Measurements from ENCODE around the gene FCRL1.

FCRL1 gene

DNA sequence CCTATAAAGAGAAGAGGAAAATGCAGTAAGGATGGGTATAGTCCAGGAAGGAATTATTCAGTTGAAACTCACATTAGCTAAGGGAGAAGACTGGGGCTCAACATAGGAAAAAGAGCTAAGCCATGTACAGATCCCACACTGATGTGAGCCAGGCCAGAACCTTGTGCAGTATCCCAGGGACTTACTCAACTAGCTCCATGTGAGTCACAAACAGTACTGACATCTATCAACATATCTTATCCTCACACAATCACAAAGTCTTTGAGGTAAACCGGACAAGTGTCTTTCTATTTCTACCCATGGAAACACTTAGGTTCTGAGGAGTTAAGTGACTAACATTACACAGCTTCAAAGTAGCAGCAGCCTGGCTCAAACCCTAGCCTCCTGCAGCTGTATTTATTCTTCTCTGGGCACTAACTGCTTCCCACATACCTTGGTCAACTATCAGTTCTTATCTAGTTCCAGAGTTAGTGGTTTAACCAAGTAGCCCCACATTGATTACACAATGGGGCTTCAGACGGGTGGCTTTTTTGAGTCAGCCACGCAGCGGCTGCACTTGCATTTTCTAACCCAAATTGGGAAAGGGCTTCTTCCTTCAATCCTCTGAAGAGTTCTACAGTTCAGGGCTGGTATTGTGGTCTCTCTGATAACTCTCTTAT, 12.2 kb upstream of the FCRL1 start:
- Histone ChIP-seq H3K36me3 (ENCODE audit: control insufficient read depth, insufficient read depth, low read length) (no peaks in the 10 kb centered on the region), H3K27me3 (ENCODE audit: control insufficient read depth, insufficient read depth, low read length) (no peaks in the 10 kb centered on the region), H3K9ac (ENCODE audit: low read length) (no peak overlapping the region), H3K4me1 (ENCODE audit: control insufficient read depth, insufficient read depth, low read length) (no peaks in the 10 kb centered on the region), H3K4me3 (ENCODE audit: low read length) (no peak overlapping the region), H3K27ac (ENCODE audit: low read depth, low read length) (no peak overlapping the region)

DNA sequence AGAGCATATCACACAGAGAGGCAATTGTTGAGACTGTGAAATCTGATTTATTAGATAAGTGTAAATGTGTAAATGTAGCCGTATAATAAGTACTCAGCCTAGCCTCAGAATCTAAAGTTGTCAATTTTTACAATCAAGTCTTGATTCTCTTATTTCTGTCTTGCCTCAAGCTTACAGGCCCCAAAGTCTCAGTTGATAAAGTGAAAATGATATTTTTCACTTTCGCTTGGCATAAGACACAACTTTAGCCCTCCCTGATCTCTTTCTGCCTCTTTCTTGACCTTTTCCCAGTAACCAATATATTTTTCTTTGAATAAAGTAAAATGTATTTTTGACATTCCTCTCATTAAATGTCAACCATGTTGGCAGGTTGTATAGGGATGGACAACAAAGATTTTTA, 11.0 kb upstream of the FCRL1 start:
- Histone ChIP-seq H3K9ac (ENCODE audit: low read length) (no peak overlapping the region), H3K36me3 (ENCODE audit: control insufficient read depth, insufficient read depth, low read length) (no peaks in the 10 kb centered on the region), H3K27ac (ENCODE audit: low read depth, low read length) (no peak overlapping the region), H3K27me3 (ENCODE audit: control insufficient read depth, insufficient read depth, low read length) (no peaks in the 10 kb centered on the region), H3K4me1 (ENCODE audit: control insufficient read depth, insufficient read depth, low read length) (no peaks in the 10 kb centered on the region), H3K4me3 (ENCODE audit: low read length) (no peak overlapping the region)

DNA sequence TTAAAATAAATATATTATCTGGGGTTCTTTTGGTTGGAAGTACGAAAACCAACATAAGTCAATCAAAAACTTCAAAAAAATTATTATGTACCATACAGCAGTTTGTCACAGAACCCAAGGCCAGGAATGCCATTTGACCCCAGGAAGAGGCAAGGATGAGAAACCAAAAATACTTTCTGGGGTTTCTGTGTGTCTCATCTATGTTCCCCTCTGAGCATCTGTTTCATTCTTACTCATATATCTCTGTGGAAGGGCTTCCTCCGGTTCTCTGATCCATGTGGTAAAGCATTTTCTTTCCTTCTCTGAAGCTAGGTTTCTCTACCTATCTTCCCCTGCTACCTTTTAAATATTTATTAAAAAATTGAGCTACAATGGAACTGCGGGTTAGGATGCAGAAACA, 9.8 kb upstream of the FCRL1 start:
- H3K9ac ChIP-seq (ENCODE audit: low read length), result no peak overlapping the region
- H3K27me3 ChIP-seq (ENCODE audit: control insufficient read depth, insufficient read depth, low read length), result no peaks in the 10 kb centered on the region
- no peak overlapping the region for H3K27ac ChIP-seq (ENCODE audit: low read depth, low read length)
- no peaks in the 10 kb centered on the region for H3K36me3 ChIP-seq (ENCODE audit: control insufficient read depth, insufficient read depth, low read length)
- H3K4me1 ChIP-seq (ENCODE audit: control insufficient read depth, insufficient read depth, low read length), result no peaks in the 10 kb centered on the region
- H3K4me3 ChIP-seq (ENCODE audit: low read length), result no peak overlapping the region

DNA sequence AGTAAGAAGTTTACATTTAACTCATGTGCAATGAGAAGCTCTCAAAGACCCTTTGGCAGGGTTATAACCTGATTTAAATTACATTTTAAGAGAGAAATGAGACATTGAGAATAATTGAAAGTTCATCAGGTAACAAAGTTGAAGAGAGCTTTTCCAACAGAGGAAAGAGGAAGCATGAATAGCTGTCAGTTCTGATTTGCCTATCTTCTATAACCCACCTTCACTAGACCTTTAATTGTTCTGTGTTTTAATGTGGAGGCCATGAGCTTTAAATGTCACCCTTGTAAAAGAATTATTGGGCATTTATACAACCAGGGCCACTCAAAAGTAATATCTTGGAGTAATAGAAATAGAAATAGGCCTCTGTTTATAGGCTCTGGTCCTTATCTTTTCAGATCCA, 9.3 kb upstream of the FCRL1 start:
- Histone ChIP-seq H3K27ac (ENCODE audit: low read depth, low read length) (no peak overlapping the region), H3K4me3 (ENCODE audit: low read length) (no peak overlapping the region), H3K27me3 (ENCODE audit: control insufficient read depth, insufficient read depth, low read length) (no peaks in the 10 kb centered on the region), H3K4me1 (ENCODE audit: control insufficient read depth, insufficient read depth, low read length) (no peaks in the 10 kb centered on the region), H3K36me3 (ENCODE audit: control insufficient read depth, insufficient read depth, low read length) (no peaks in the 10 kb centered on the region), H3K9ac (ENCODE audit: low read length) (no peak overlapping the region)

DNA sequence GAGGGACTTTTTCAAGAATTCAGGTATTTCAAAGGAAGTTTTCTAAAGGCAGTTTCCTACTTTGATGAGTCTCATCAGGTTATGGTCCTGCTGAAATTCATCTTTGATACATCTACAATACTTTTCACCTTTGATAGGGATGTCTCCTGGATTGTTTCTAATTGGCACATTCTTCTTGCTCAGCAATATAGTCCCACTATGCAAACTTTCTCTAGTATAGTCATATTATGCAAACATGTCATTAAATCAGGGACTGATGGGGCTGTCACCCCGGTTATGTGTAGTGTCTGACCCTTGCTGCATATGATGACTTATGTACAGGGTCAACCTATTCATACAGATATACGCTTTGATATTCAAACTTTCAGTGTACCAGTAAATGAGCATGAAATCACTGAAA, 379 bp upstream of the FCRL1 start:
- H3K27me3 ChIP-seq (ENCODE audit: control insufficient read depth, insufficient read depth, low read length), result no peaks in the 10 kb centered on the region
- no peak overlapping the region for H3K4me3 ChIP-seq (ENCODE audit: low read length)
- no peaks in the 10 kb centered on the region for H3K4me1 ChIP-seq (ENCODE audit: control insufficient read depth, insufficient read depth, low read length)
- H3K36me3 ChIP-seq (ENCODE audit: control insufficient read depth, insufficient read depth, low read length), result no peaks in the 10 kb centered on the region
- no peak overlapping the region for H3K27ac ChIP-seq (ENCODE audit: low read depth, low read length)
- no peak overlapping the region for H3K9ac ChIP-seq (ENCODE audit: low read length)

DNA sequence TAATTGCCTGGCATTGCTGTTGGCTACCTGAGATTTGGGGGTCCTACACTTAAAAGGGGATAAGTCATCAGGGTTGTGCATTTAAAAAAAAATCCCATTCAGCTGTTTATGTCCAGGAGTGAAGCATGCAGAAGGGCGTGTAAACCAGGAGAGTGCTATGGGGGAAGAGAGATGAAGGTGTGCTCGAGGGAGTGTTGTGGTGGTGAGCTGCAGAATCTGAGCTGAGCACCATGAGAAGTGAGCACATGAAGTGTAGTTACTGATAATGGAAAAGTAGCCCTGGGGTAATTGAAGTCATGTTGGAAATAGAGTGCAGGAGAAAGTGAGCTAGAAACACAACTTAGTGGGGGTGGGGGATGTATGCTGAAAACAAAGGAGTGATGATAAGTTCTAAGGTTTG, 705 bp downstream of the FCRL1 start:
- H3K36me3 ChIP-seq (ENCODE audit: control insufficient read depth, insufficient read depth, low read length), result no peaks in the 10 kb centered on the region
- H3K4me1 ChIP-seq (ENCODE audit: control insufficient read depth, insufficient read depth, low read length), result no peaks in the 10 kb centered on the region
- no peak overlapping the region for H3K4me3 ChIP-seq (ENCODE audit: low read length)
- H3K9ac ChIP-seq (ENCODE audit: low read length), result no peak overlapping the region
- no peaks in the 10 kb centered on the region for H3K27me3 ChIP-seq (ENCODE audit: control insufficient read depth, insufficient read depth, low read length)
- no peak overlapping the region for H3K27ac ChIP-seq (ENCODE audit: low read depth, low read length)

DNA sequence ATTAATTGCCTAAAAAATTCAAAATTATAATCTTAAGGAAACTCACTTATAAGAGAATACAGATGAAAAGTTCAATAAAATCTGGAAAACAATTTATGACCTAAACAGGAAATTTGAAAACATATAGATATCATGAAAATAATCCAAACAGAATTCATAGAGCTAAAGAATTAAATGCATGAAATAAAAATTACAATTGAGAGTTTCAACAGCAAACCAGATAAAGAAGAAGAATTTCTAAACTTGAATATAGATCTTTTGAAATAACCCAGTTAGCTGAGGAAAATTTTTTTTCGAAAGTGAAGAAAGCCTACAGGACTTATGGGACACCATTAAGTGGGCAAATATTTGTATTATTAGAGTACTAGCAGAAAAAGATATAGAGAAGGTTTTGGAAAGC, 6.7 kb downstream of the FCRL1 start:
- Histone ChIP-seq H3K4me1 (ENCODE audit: control insufficient read depth, insufficient read depth, low read length) (no peaks in the 10 kb centered on the region), H3K4me3 (ENCODE audit: low read length) (no peak overlapping the region), H3K27me3 (ENCODE audit: control insufficient read depth, insufficient read depth, low read length) (no peaks in the 10 kb centered on the region), H3K27ac (ENCODE audit: low read depth, low read length) (no peak overlapping the region), H3K9ac (ENCODE audit: low read length) (no peak overlapping the region), H3K36me3 (ENCODE audit: control insufficient read depth, insufficient read depth, low read length) (no peaks in the 10 kb centered on the region)

DNA sequence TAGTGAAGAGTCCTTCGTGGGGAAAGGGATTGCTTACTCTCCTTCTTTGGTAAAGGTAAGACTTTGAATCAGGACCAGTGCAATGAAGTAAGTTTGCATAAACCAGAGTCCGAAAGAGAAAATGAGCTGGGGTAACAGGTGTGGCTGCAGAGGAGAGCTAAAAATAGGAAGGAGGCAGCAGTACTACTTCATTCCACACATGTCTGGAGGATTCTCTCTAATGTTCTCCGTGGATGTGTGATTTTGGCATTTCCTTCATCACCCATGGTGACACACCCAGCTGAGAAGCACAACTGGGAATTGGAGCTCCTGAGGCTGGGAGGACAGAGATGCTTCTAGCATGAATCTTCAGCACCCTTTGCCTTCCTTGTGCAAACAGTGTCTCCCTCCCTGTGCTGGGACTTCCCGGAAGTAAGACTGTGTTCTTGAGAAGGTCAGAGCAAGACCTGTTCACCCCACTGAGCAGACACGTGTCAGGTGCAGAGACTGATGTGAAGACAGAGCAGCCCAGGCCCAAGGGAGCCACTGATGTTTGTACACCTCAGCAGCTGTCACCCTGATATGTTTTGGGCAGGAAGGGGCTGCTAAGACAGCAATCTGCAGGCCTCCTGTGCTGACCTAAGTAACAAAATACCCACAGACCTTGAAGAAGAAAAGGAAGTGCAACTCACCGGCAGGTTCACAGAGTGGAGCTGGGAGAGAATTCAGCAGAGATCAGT, 13.3 kb downstream of the FCRL1 start:
- Histone ChIP-seq H3K27ac (ENCODE audit: low read depth, low read length) (no peak overlapping the region), H3K4me1 (ENCODE audit: control insufficient read depth, insufficient read depth, low read length) (no peaks in the 10 kb centered on the region), H3K4me3 (ENCODE audit: low read length) (no peak overlapping the region), H3K27me3 (ENCODE audit: control insufficient read depth, insufficient read depth, low read length) (no peaks in the 10 kb centered on the region), H3K9ac (ENCODE audit: low read length) (no peak overlapping the region), H3K36me3 (ENCODE audit: control insufficient read depth, insufficient read depth, low read length) (no peaks in the 10 kb centered on the region)

DNA sequence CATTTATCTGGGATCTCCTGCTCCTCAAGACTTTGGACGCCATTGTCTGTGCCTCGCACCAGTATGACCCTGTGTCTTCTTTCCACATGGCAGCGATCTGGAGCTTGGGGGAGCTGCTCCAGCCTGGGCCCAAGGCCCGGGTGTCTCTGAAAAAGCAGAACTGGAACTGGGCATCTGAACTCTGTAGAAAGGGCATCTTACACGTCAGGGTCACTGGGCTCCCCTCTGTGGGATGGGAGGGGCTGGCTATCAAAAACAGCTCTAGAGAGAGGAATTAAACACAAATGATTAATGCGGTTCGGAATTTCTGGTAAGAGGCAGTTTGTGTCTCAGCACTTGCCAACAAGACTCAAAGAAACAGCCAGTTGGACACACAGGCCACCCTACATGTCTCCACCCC, 16.1 kb downstream of the FCRL1 start:
- Histone ChIP-seq H3K4me1 (ENCODE audit: control insufficient read depth, insufficient read depth, low read length) (no peaks in the 10 kb centered on the region), H3K27ac (ENCODE audit: low read depth, low read length) (no peak overlapping the region), H3K27me3 (ENCODE audit: control insufficient read depth, insufficient read depth, low read length) (no peaks in the 10 kb centered on the region), H3K9ac (ENCODE audit: low read length) (no peak overlapping the region), H3K36me3 (ENCODE audit: control insufficient read depth, insufficient read depth, low read length) (no peaks in the 10 kb centered on the region), H3K4me3 (ENCODE audit: low read length) (no peak overlapping the region)

DNA sequence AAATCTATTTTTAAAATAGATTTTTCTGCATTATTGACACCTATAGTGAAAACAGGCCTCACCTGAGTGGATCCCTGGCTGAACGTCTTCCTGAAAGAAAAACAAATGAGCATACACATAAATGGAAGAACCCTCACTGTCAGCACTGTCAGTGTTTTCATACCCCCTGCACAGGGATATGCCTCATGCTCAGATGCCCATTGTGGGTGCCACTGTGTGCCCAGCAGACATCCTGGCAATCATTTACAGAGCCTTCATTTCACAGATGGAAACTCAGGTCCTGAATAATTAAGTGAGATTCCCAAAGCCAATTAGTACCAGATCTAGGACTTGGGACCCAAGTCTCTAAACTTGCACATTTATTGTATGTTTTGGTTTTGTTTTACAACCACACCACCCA, 19.9 kb downstream of the FCRL1 start:
- Histone ChIP-seq H3K4me3 (ENCODE audit: low read length) (no peak overlapping the region), H3K27me3 (ENCODE audit: control insufficient read depth, insufficient read depth, low read length) (no peaks in the 10 kb centered on the region), H3K36me3 (ENCODE audit: control insufficient read depth, insufficient read depth, low read length) (no peaks in the 10 kb centered on the region), H3K4me1 (ENCODE audit: control insufficient read depth, insufficient read depth, low read length) (no peaks in the 10 kb centered on the region), H3K27ac (ENCODE audit: low read depth, low read length) (no peak overlapping the region), H3K9ac (ENCODE audit: low read length) (no peak overlapping the region)

DNA sequence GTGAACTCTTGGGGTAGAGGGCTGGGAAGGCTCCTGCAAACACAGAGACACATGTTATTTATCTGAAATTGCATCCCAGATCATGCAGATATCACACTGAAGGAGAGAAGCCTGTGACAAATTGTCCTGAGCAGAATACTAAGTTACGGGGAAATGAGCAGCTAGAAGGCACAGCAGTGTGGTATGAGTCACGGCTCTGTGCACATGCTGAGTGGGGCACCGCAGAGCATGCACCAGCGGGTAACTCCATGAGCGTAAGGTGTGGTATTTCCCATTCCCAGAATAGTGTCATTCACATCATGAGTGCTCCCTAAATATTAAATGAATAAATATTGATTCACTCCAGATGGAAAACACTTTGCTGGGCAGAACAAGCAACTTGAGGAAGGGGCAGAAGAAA, 21.7 kb downstream of the FCRL1 start:
- H3K4me1 ChIP-seq (ENCODE audit: control insufficient read depth, insufficient read depth, low read length), result no peaks in the 10 kb centered on the region
- H3K27ac ChIP-seq (ENCODE audit: low read depth, low read length), result no peak overlapping the region
- H3K27me3 ChIP-seq (ENCODE audit: control insufficient read depth, insufficient read depth, low read length), result no peaks in the 10 kb centered on the region
- H3K9ac ChIP-seq (ENCODE audit: low read length), result no peak overlapping the region
- H3K36me3 ChIP-seq (ENCODE audit: control insufficient read depth, insufficient read depth, low read length), result no peaks in the 10 kb centered on the region
- no peak overlapping the region for H3K4me3 ChIP-seq (ENCODE audit: low read length)

DNA sequence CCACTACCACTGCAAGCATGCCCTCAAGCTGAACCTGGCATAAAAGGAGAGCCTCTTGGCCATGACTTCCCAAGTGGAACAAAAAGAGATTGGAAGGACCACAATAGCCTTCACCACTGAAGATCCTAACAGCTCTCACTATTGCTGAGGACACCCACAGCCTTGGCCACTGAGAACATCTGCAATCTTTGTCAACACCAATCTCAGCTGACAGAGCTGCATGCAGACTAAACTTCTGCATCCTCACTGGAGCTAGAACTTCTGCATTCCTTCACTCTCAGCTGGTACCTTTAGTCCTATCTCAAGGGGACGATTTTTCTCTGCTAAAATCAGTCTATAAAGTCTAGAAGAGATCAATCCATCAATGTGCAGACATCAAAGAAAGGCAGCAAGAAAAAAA, 34.7 kb downstream of the FCRL1 start:
- no peaks in the 10 kb centered on the region for H3K4me1 ChIP-seq (ENCODE audit: control insufficient read depth, insufficient read depth, low read length)
- no peak overlapping the region for H3K4me3 ChIP-seq (ENCODE audit: low read length)
- H3K9ac ChIP-seq (ENCODE audit: low read length), result no peak overlapping the region
- no peak overlapping the region for H3K27ac ChIP-seq (ENCODE audit: low read depth, low read length)
- H3K36me3 ChIP-seq (ENCODE audit: control insufficient read depth, insufficient read depth, low read length), result no peaks in the 10 kb centered on the region
- no peaks in the 10 kb centered on the region for H3K27me3 ChIP-seq (ENCODE audit: control insufficient read depth, insufficient read depth, low read length)

DNA sequence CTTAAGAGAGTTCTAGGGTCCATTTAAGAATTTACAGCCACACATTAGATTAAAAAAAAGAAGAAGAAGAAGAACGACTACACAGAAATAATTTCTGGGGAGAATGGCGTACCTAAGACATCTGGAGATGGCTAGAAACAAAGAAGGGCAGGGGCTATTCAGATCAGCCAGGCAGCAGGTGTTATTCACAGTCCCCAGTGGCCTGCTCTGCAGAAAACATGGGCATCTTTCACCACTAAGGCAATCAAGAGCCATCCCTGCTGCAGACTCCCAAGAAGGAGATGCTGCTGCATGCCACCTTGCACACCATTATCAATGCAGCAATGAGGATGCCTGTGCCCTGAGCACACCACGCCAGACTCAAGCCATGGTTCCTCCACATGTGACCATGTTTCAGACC, 35.1 kb downstream of the FCRL1 start:
- Histone ChIP-seq H3K9ac (ENCODE audit: low read length) (no peak overlapping the region), H3K27me3 (ENCODE audit: control insufficient read depth, insufficient read depth, low read length) (no peaks in the 10 kb centered on the region), H3K4me1 (ENCODE audit: control insufficient read depth, insufficient read depth, low read length) (no peaks in the 10 kb centered on the region), H3K4me3 (ENCODE audit: low read length) (no peak overlapping the region), H3K36me3 (ENCODE audit: control insufficient read depth, insufficient read depth, low read length) (no peaks in the 10 kb centered on the region), H3K27ac (ENCODE audit: low read depth, low read length) (no peak overlapping the region)
